Skeletal muscle satellite cell (primary cell): ENCODE results near the gene KRTAP16-1.
"Not testable (repeated sequence)": the region's sequence is repeated elsewhere in the genome, so short reads cannot be mapped to it uniquely, and the experiment has no call there.

ENCODE experiments used
- H3K27me3 ChIP-seq: 2 replicates; pipeline ENCODE4 v1.7.0; 2013; ENCODE audit warnings: low read length; ENCODE audit not compliant: control insufficient read depth, insufficient read depth
- H3K36me3 ChIP-seq: 2 replicates; pipeline ENCODE4 v1.7.0; 2013; ENCODE audit warnings: mild to moderate bottlenecking, control low read depth, low read length; ENCODE audit not compliant: insufficient read depth
- H3K4me1 ChIP-seq: 2 replicates; pipeline ENCODE4 v1.7.0; 2013; ENCODE audit warnings: low read length; ENCODE audit not compliant: control insufficient read depth, insufficient read depth
- H3K4me2 ChIP-seq: 2 replicates; pipeline ENCODE4 v1.7.0; 2013; ENCODE audit warnings: mild to moderate bottlenecking, low read length
- H3K4me3 ChIP-seq: 2 replicates; pipeline ENCODE4 v1.7.0; 2013; ENCODE audit warnings: low read length
- H3K9ac ChIP-seq: 2 replicates; pipeline ENCODE4 v1.7.0; 2013; ENCODE audit warnings: mild to moderate bottlenecking, low read depth, low read length, moderate library complexity
- H3K9me3 ChIP-seq: replicated peaks from 2 replicates; pipeline ENCODE4 v1.7.0; 2013; ENCODE audit warnings: mild to moderate bottlenecking, control low read depth, low read length

KRTAP16-1 gene

DNA sequence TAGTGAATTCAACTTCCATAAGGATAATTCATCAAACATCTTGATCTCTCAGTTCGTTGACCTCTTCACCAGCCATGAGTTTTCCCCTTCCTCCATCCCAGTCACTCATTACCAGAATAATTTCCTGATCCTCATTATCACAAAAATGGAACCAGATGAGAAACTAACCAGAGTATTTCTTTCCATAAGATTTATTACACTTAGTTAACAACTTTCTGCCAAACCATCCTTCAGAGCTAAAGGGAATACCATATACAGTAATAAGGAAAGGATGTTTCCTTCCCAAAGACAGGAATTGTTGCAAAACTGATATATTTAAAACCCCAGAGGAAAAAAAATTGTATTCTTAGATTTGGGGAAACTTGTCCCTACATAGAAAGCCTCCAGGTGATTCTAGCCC, 15.1 kb downstream of the KRTAP16-1 start:
- Histone ChIP-seq H3K9me3 (no peaks in the 10 kb centered on the region), H3K27me3 (no peaks in the 10 kb centered on the region), H3K4me3 (no peak overlapping the region), H3K4me2 (no peak overlapping the region), H3K4me1 (no peaks in the 10 kb centered on the region), H3K9ac (no peak overlapping the region), H3K36me3 (no peaks in the 10 kb centered on the region)

DNA sequence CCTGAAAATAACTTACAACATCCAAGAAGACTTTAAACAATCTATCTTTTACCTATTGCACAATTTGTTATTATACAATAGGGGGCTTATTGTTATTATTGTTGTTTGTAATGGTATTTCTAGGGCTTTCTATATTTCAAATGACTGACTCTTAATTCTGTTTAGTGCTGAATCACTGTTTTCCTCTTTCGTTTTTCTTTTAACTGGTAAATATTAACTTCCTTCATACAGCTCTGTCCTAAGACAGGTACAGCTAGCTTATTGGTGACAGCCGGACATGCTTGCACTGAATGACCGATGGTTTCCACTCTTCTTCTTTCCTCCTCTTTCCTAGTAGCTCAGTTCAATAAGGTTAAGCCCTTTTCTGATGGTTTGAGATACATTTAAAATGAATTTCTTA, 22.1 kb downstream of the KRTAP16-1 start:
- Histone ChIP-seq H3K36me3 (no peaks in the 10 kb centered on the region), H3K4me3 (no peak overlapping the region), H3K4me2 (no peak overlapping the region), H3K9ac (no peak overlapping the region), H3K4me1 (peaks cover 3% of the 10 kb centered on the region), H3K27me3 (no peaks in the 10 kb centered on the region), H3K9me3 (no peaks in the 10 kb centered on the region)

DNA sequence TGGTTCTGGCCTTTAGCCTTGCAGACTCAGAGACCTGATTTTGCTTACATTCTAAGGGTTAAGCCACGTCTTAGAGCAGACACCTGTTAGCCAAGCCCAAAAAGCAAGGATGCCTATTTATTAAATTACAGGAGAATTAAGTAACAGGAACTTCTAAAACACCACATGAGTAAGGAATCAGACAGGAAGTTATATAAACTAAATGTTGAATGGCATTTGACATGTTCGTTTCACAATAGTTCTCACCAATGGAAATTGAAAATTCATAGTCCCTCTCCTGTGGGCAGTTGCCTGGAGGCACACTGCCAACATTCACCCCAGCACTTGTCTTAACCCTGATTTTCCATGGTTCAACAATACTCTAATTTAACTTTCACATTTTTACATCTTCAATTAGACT, 24.6 kb downstream of the KRTAP16-1 start:
- Histone ChIP-seq H3K4me1 (peaks cover 3% of the 10 kb centered on the region), H3K4me3 (no peak overlapping the region)

DNA sequence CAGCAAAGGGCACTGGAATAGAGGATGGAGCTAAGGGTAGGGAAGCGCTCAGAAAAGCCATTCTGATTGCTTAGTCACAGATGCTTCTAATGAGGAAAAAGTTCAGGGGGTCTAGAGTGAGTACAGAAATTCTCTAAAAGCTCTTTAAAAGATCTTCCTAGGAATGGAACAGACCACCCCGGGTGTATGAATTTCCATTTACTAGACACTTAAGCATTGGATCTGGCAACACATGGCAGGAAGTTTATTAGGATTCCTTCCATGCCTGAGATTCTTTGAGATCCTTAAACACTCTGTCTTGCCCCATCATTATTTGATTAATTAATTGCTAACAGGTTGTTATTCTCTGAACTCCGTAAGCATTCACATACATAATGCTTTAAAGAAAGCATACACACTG, 25.1 kb downstream of the KRTAP16-1 start:
- H3K4me2 ChIP-seq = no peak overlapping the region
- H3K9ac ChIP-seq = no peak overlapping the region
- no peaks in the 10 kb centered on the region for H3K36me3 ChIP-seq
- no peaks in the 10 kb centered on the region for H3K27me3 ChIP-seq
- H3K4me3 ChIP-seq = no peak overlapping the region
- H3K9me3 ChIP-seq = no peaks in the 10 kb centered on the region
- peaks cover 3% of the 10 kb centered on the region for H3K4me1 ChIP-seq

More for the DNA sequence above, 24.6 kb downstream of the KRTAP16-1 start:
- Histone ChIP-seq H3K9ac (no peak overlapping the region), H3K4me2 (no peak overlapping the region), H3K9me3 (no peaks in the 10 kb centered on the region), H3K36me3 (no peaks in the 10 kb centered on the region), H3K27me3 (no peaks in the 10 kb centered on the region)

GRCh38 chr17:41278176-41278955, 30.7 kb downstream of the KRTAP16-1 start:
- H3K36me3 ChIP-seq = no peaks in the 10 kb centered on the region
- no peaks in the 10 kb centered on the region for H3K27me3 ChIP-seq
- H3K4me2 ChIP-seq = no peak overlapping the region
- H3K4me1 ChIP-seq = no peaks in the 10 kb centered on the region
- H3K9ac ChIP-seq = no peak overlapping the region
- no peaks in the 10 kb centered on the region for H3K9me3 ChIP-seq
- H3K4me3 ChIP-seq = no peak overlapping the region

GRCh38 chr17:41275648-41276190, 33.4 kb downstream of the KRTAP16-1 start, which contains the start of gene KRTAP9-7:
KRTAP9-7 (plus strand) TSS chr17:41275698; CDS start chr17:41275698, 0 bp downstream.
- H3K4me3 ChIP-seq, H3K36me3 ChIP-seq, H3K9me3 ChIP-seq, H3K9ac ChIP-seq, H3K4me2 ChIP-seq, H3K4me1 ChIP-seq, H3K27me3 ChIP-seq: not testable (repeated sequence)

GRCh38 chr17:41271858-41272257, 37.3 kb downstream of the KRTAP16-1 start:
- Histone ChIP-seq H3K9ac (no peak overlapping the region), H3K36me3 (no peaks in the 10 kb centered on the region), H3K9me3 (no peaks in the 10 kb centered on the region), H3K4me3 (no peak overlapping the region), H3K4me2 (no peak overlapping the region), H3K4me1 (no peaks in the 10 kb centered on the region), H3K27me3 (no peaks in the 10 kb centered on the region)

DNA sequence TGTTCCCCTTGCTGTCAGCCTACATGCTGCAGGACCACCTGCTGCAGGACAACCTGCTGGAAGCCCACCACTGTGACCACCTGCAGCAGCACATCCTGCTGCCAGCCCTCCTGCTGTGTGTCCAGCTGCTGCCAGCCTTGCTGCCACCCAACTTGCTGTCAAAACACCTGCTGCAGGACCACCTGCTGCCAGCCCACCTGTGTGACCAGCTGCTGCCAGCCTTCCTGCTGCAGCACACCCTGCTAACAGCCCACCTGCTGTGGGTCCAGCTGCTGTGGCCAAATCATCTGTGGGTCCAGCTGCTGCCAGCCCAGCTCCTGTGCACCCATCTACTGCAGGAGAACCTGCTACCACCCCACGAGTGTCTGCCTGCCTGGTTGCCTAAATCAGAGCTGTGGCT, 37.8 kb downstream of the KRTAP16-1 start:
- not testable (repeated sequence) for H3K4me1 ChIP-seq, H3K36me3 ChIP-seq, H3K27me3 ChIP-seq, H3K9ac ChIP-seq, H3K9me3 ChIP-seq, H3K4me2 ChIP-seq, H3K4me3 ChIP-seq

DNA sequence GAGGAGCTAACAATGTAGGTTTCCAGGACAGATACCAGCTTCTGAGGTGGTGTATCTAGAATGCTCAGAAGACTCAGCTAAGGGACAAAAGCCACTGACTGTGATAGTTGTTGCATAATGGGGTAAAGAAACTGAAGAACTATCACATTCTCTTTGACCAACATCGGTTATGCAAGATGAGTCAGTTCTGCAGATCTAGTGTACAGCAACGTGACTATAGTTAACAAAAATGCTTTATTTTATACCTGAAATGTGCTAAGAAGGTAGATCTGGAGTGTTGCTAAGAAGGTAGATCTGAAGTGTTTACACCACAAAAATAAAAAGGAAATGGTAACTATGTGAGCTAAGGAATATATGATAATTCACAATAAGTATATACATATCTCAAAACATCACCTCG, 41.4 kb downstream of the KRTAP16-1 start:
- Histone ChIP-seq H3K9me3 (no peaks in the 10 kb centered on the region), H3K4me3 (no peak overlapping the region), H3K4me1 (no peaks in the 10 kb centered on the region), H3K9ac (no peak overlapping the region), H3K27me3 (peaks cover 7% of the 10 kb centered on the region), H3K4me2 (no peak overlapping the region), H3K36me3 (no peaks in the 10 kb centered on the region)

DNA sequence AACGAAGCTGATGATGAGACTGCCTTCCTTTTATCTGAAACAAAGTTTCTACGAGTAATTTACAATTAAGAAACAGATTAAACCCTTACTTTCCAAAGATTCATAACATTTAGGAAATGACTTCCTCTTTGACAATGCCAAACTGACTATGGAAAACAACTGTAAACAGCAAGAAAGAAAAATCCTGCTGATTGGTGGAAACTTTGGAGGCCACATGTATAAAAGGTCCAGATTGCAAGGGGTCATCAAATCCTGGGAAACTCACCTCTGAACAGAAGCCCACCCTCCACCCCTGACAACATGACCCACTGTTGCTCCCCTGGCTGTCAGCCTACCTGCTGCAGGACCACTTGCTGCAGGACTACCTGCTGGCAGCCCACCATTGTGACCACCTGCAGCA, 44.0 kb downstream of the KRTAP16-1 start, which contains the start of gene KRTAP9-6:
TSS of gene KRTAP9-6 (plus strand) at position 301 of the 400 bp plus-strand sequence. CDS start at position 301, 0 bp downstream.
- Histone ChIP-seq H3K4me2 (no peak within 1 kb of the TSS), H3K36me3 (no peaks in the 10 kb centered on the region), H3K27me3 (peaks cover 7% of the 10 kb centered on the region), H3K4me1 (no peaks in the 10 kb centered on the region), H3K4me3 (no peak within 1 kb of the TSS), H3K9me3 (no peaks in the 10 kb centered on the region), H3K9ac (no peak within 1 kb of the TSS)

GRCh38 chr17:41264599-41264998, 44.5 kb downstream of the KRTAP16-1 start:
- Histone ChIP-seq H3K9me3 (no peaks in the 10 kb centered on the region), H3K27me3 (peaks cover 7% of the 10 kb centered on the region), H3K36me3 (no peaks in the 10 kb centered on the region), H3K4me1 (no peaks in the 10 kb centered on the region), H3K4me2 (no peak overlapping the region), H3K9ac (no peak overlapping the region), H3K4me3 (no peak overlapping the region)

DNA sequence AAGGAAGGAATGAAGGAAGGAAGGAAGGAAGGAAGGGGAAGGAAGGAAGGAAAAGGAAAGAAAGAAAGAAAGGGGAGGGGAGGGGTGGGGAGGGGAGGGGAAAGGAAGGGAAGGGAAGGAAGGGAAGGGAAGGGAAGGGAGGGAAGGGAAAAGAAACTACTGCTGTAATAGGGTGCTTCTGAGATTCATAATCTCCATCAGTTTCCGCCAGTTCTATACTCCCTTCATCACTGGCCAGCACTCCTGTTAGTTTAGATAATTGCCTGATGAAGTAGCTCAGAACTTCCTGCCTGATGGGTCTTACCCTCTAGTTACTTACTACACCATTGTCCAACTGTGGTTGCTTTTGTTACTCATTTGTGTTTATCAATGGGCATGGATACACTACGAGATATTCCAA, 45.9 kb downstream of the KRTAP16-1 start:
- H3K9ac ChIP-seq = no peak overlapping the region
- peaks cover 9% of the 10 kb centered on the region for H3K27me3 ChIP-seq
- no peaks in the 10 kb centered on the region for H3K36me3 ChIP-seq
- H3K4me3 ChIP-seq = no peak overlapping the region
- H3K4me1 ChIP-seq = no peaks in the 10 kb centered on the region
- H3K4me2 ChIP-seq = no peak overlapping the region
- H3K9me3 ChIP-seq = no peaks in the 10 kb centered on the region
